Neural cell (in vitro differentiated cells): ENCODE results near the gene CBFA2T2. TPM values are rescaled to one million over a fixed set of nuclear protein-coding genes. Genes with fewer than 3 reads are reported as not detected.
"Not testable (repeated sequence)": the region's sequence is repeated elsewhere in the genome, so short reads cannot be mapped to it uniquely, and the experiment has no call there.

Experiments
- H2AFZ ChIP-seq: fragments of 200-600, 300-800 bp; sonication (generic), shearing (Covaris generic); 2 replicates; pipeline ENCODE4 v1.6.0; 2014; ENCODE audit warnings: low read depth, mild to moderate bottlenecking, antibody characterized with exemption, low read length, moderate library complexity
- H3F3A ChIP-seq: fragments of 200-600 bp; shearing (Covaris generic); 2 replicates; pipeline ENCODE4 v1.6.1; 2016; ENCODE audit warnings: mild to moderate bottlenecking, moderate library complexity, mixed read lengths, antibody characterized with exemption, low read length; ENCODE audit not compliant: insufficient read depth, poor library complexity, severe bottlenecking
- H3K27ac ChIP-seq: fragments of 200-600, 300-800 bp; sonication (generic), shearing (Covaris generic); 2 replicates; pipeline ENCODE4 v1.5.1; 2014; ENCODE audit warnings: mild to moderate bottlenecking, low read length, moderate library complexity
- H3K27me3 ChIP-seq: fragments of 300-800, 200-600 bp; sonication (generic), shearing (Covaris generic); 2 replicates; pipeline ENCODE4 v1.6.0; 2014; ENCODE audit warnings: mild to moderate bottlenecking, low read depth, low read length, moderate library complexity; ENCODE audit not compliant: insufficient read depth
- H3K36me3 ChIP-seq: fragments of 300-800, 200-600 bp; sonication (generic), shearing (Covaris generic); 2 replicates; pipeline ENCODE4 v1.5.1; 2014; ENCODE audit warnings: mild to moderate bottlenecking, antibody characterized with exemption, low read length, moderate library complexity; ENCODE audit not compliant: insufficient read depth
- H3K4me2 ChIP-seq: fragments of 300-800, 200-600 bp; sonication (generic), shearing (Covaris generic); 2 replicates; pipeline ENCODE4 v1.6.0; 2014; ENCODE audit warnings: mild to moderate bottlenecking, low read length
- H3K4me3 ChIP-seq: fragments of 300-800, 200-600 bp; sonication (generic), shearing (Covaris generic); 2 replicates; pipeline ENCODE4 v1.5.1; 2014; ENCODE audit warnings: mild to moderate bottlenecking, low read length, moderate library complexity
- H3K79me2 ChIP-seq: fragments of 200-600 bp; shearing (Covaris generic); replicated peaks from 2 replicates; pipeline ENCODE4 v1.6.0; 2014; ENCODE audit warnings: mild to moderate bottlenecking, low read length, moderate library complexity; ENCODE audit not compliant: insufficient read depth
- H3K9ac ChIP-seq: fragments of 300-800, 200-600 bp; sonication (generic), shearing (Covaris generic); 2 replicates; pipeline ENCODE4 v1.6.1; 2016; ENCODE audit warnings: mild to moderate bottlenecking, low read length, mixed read lengths
- H3K9me2 ChIP-seq: fragments of 200-600 bp; shearing (Covaris generic); 2 replicates; pipeline ENCODE4 v1.6.1; 2016; ENCODE audit warnings: mild to moderate bottlenecking, low read length, mixed read lengths; ENCODE audit not compliant: insufficient read depth
- H3K9me3 ChIP-seq: fragments of 200-600, 300-800 bp; sonication (generic), shearing (Covaris generic); 2 replicates; pipeline ENCODE4 v1.6.1; 2016; ENCODE audit warnings: mild to moderate bottlenecking, mixed run types, low read length, moderate library complexity, mixed read lengths
- H4K20me1 ChIP-seq: fragments of 200-600 bp; shearing (Covaris generic); 2 replicates; pipeline ENCODE4 v1.6.1; 2016; ENCODE audit warnings: mild to moderate bottlenecking, mixed run types; ENCODE audit not compliant: insufficient read depth
- CTCF ChIP-seq: fragments of 450-650 bp; IDR thresholded peaks from 2 replicates; pipeline ENCODE4 v1.5.1; 2014; ENCODE audit warnings: antibody characterized with exemption, mild to moderate bottlenecking, moderate library complexity; ENCODE audit not compliant: poor library complexity, severe bottlenecking
- EP300 ChIP-seq: fragments of 450-650 bp; conservative IDR thresholded peaks from 2 replicates; pipeline ENCODE4 v1.6.1; 2014; ENCODE audit warnings: antibody characterized with exemption, mild to moderate bottlenecking, moderate library complexity; ENCODE audit not compliant: poor library complexity, severe bottlenecking
- EZH2 ChIP-seq: fragments of 200-600, 300-800 bp; shearing (Covaris generic), sonication (generic); IDR thresholded peaks from 2 replicates; pipeline ENCODE4 v1.6.1; 2014; ENCODE audit warnings: antibody characterized with exemption, low read length, borderline replicate concordance, mild to moderate bottlenecking; ENCODE audit not compliant: insufficient read depth, poor library complexity, severe bottlenecking
- MXI1 ChIP-seq: fragments of 450-650 bp; conservative IDR thresholded peaks from 2 replicates; pipeline ENCODE4 v1.6.1; 2014; ENCODE audit warnings: antibody characterized with exemption, mild to moderate bottlenecking; ENCODE audit not compliant: poor library complexity, severe bottlenecking
- POLR2AphosphoS5 ChIP-seq: IDR thresholded peaks from 2 replicates; pipeline ENCODE4 v1.6.1; 2012
- RAD21 ChIP-seq: fragments of 450-650 bp; conservative IDR thresholded peaks from 2 replicates; pipeline ENCODE4 v1.6.1; 2014; ENCODE audit warnings: antibody characterized with exemption, mild to moderate bottlenecking, moderate library complexity
- SMC3 ChIP-seq: fragments of 450-650 bp; conservative IDR thresholded peaks from 2 replicates; pipeline ENCODE4 v1.6.1; 2014; ENCODE audit warnings: antibody characterized with exemption, mild to moderate bottlenecking, moderate library complexity; ENCODE audit not compliant: poor library complexity
- TAF1 ChIP-seq: IDR thresholded peaks from 2 replicates; pipeline ENCODE4 v1.6.1; 2012; ENCODE audit warnings: low read depth
- polyA plus RNA-seq: library from polyadenylated mRNA; depleted of rRNA; stranded (reverse); fragments of >200 nt; gene quantifications from 2 replicates; pipeline ENCODE4 v1.2.3, GENCODE V29; 2014
- TF ChIP-seq, protein P1 (sequence below): IDR thresholded peaks from 2 replicates; pipeline ENCODE4 v1.6.1; 2012; ENCODE audit warnings: borderline replicate concordance

CBFA2T2 gene
- polyA plus RNA-seq, 1 donor from 2014 or later, result 15.9 TPM

DNA sequence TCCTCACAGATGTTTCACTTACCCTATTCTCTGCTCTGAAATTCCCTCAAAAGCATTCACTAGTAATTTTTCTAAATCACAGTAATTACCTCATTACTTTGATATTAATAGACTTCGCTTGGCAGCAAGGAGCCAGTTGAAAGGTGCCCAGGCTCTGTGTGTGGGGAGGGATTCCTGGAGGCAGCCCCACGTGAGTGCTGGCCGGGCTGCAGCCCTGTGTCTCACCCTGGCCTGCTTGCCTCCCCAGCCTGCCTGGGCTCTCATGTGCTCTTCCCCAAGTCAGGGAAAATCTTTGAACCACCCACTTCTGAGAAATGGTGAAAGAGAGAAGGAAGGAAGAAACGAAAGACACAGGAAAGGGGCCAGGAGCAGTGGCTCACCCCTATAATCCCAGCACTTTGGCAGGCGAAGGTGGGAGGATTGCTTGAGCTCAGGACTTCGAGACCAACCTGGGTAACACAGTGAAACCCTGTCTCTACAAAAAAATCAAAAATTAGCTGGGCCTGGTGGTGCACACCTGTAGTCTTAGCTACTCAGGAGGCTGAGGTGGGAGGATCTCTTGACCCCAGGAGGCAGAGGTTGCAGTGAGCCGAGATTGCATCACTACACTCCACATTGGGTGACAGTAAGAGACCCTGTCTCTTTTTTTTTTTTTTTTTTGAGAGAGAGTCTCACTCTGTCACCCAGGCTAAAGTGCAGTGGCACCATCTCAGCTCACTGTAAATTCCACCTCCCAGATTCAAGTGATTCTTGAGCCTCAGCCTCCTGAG, 26.4 kb upstream of the CBFA2T2 start:
- Histone ChIP-seq H3K9me2 (no peaks in the 10 kb centered on the region), H2AFZ (no peak overlapping the region), H4K20me1 (no peaks in the 10 kb centered on the region), H3K27ac (no peak overlapping the region), H3K79me2 (no peaks in the 10 kb centered on the region), H3F3A (no peaks in the 10 kb centered on the region), H3K4me3 (no peak overlapping the region), H3K9me3 (no peaks in the 10 kb centered on the region), H3K4me2 (no peak overlapping the region), H3K9ac (no peak overlapping the region), H3K36me3 (no peaks in the 10 kb centered on the region), H3K27me3 (no peaks in the 10 kb centered on the region)
- TF ChIP-seq EP300, result no peak
- TF ChIP-seq RAD21, result no peak
- TF ChIP-seq, protein P1, sequence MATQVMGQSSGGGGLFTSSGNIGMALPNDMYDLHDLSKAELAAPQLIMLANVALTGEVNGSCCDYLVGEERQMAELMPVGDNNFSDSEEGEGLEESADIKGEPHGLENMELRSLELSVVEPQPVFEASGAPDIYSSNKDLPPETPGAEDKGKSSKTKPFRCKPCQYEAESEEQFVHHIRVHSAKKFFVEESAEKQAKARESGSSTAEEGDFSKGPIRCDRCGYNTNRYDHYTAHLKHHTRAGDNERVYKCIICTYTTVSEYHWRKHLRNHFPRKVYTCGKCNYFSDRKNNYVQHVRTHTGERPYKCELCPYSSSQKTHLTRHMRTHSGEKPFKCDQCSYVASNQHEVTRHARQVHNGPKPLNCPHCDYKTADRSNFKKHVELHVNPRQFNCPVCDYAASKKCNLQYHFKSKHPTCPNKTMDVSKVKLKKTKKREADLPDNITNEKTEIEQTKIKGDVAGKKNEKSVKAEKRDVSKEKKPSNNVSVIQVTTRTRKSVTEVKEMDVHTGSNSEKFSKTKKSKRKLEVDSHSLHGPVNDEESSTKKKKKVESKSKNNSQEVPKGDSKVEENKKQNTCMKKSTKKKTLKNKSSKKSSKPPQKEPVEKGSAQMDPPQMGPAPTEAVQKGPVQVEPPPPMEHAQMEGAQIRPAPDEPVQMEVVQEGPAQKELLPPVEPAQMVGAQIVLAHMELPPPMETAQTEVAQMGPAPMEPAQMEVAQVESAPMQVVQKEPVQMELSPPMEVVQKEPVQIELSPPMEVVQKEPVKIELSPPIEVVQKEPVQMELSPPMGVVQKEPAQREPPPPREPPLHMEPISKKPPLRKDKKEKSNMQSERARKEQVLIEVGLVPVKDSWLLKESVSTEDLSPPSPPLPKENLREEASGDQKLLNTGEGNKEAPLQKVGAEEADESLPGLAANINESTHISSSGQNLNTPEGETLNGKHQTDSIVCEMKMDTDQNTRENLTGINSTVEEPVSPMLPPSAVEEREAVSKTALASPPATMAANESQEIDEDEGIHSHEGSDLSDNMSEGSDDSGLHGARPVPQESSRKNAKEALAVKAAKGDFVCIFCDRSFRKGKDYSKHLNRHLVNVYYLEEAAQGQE, result no peak
- no peak for TF ChIP-seq SMC3
- TF ChIP-seq TAF1, result no peak
- no peak for TF ChIP-seq EZH2
- TF ChIP-seq POLR2AphosphoS5, result no peak
- no peak for TF ChIP-seq CTCF
- no peak for TF ChIP-seq MXI1

GRCh38 chr20:33464759-33465158, 25.1 kb upstream of the CBFA2T2 start:
- H2AFZ ChIP-seq, H4K20me1 ChIP-seq, H3K79me2 ChIP-seq, H3K27me3 ChIP-seq, H3K9me2 ChIP-seq, H3K9ac ChIP-seq, H3K36me3 ChIP-seq, H3K4me2 ChIP-seq, H3K4me3 ChIP-seq, H3K27ac ChIP-seq, H3F3A ChIP-seq, H3K9me3 ChIP-seq: not testable (repeated sequence)
